Colonic mucosa (tissue), 4 donors: Measurements from ENCODE around the gene VMO1. TPM values are rescaled to one million over a fixed set of nuclear protein-coding genes. Genes with fewer than 3 reads are reported as not detected.

Experiments
- DNase-seq: peaks from one replicate; pipeline ENCODE4 v3.0.0-alpha.2; 2020
- H3K27ac ChIP-seq: fragments of 200-600 bp; one replicate; pipeline ENCODE4 v1.8.0; 2021
- H3K27me3 ChIP-seq: fragments of 200-600 bp; one replicate; pipeline ENCODE4 v1.8.0; 2021
- H3K36me3 ChIP-seq: fragments of 200-600 bp; one replicate; pipeline ENCODE4 v1.8.0; 2021
- H3K4me1 ChIP-seq: fragments of 200-600 bp; one replicate; pipeline ENCODE4 v1.8.0; 2021; ENCODE audit warnings: mild to moderate bottlenecking
- H3K4me3 ChIP-seq: fragments of 200-600 bp; one replicate; pipeline ENCODE4 v1.8.0; 2021
- H3K9ac ChIP-seq, 2 donors: one replicate each; pipeline ENCODE4 v1.7.0; 2013; ENCODE audit warnings: control low read depth in 2 of 2, low read depth in 2 of 2, low read length in 2 of 2
- H3K9me3 ChIP-seq: fragments of 200-600 bp; one replicate; pipeline ENCODE4 v1.8.0; 2021
- intact Hi-C: fragments of 100-400 bp; cut with DNase I; formaldehyde crosslinking; loops from one replicate; pipeline ENCODE4 v1.14.1; 2022
- total RNA-seq, 2 donors: library from RNA; stranded (reverse); fragmentation: NEBNext Ultra II Directional in 1 of 2; extraction: Animal tissue kit (Norgen Biotek cat#: 25700) in 1 of 2; gene quantifications; one replicate each; pipeline ENCODE4 v1.2.1, GENCODE V29; 2021
- TF ChIP-seq, protein P1 (sequence below): fragments of 200-600 bp; IDR thresholded peaks from one replicate; pipeline ENCODE4 v1.8.0; 2022; ENCODE audit warnings: antibody characterized with exemption, mild to moderate bottlenecking
- donor health status: healthy.
- donor health status: DM: no; HTN: no; CAD: no.
- donor health status: DM: no; HTN: no; CAD: no.

Gene VMO1
- total RNA-seq, 2 donors from 2014 or later = 0.91 to 2.0 TPM

DNA sequence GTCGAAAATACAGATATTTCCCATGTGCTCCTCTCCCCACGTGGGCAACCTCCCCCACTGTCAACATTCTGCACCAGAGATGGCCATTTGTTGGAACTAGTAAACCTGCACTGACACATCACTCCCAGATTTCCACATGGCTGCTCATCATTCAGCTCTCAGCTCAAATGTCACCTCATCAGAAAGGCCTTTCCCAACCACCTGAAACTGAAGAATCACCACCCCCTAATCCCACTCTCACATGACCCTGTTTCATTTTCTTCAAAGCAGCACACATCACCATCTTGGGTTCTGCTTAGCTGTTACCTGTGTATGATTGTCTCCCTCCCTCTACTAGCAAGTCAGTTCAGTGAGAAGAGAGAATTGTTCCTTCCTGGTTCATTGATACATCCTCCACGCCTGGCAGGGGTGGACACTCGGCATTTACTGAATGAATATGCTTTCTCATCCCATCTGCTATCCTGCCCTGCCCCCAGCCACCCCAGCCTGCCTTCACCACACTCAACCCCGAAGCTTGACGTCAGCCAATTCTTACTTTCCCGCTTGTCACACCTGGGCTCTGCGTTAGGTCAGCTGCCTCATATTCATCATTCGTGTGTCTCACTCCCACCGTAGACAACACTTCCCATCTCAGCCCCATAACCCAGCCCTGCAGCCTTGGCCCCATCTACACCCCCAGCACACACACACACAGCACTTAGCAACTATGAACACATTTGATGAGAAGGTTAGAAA lies 14.5 kb upstream of the VMO1 start:
- H3K9me3 ChIP-seq = no peaks in the 10 kb centered on the region
- H3K9ac ChIP-seq = no peak overlapping the region
- H3K27ac ChIP-seq = no peak overlapping the region
- no peak overlapping the region for H3K4me3 ChIP-seq
- peaks cover 4% of the 10 kb centered on the region for H3K4me1 ChIP-seq
- TF ChIP-seq, protein P1, sequence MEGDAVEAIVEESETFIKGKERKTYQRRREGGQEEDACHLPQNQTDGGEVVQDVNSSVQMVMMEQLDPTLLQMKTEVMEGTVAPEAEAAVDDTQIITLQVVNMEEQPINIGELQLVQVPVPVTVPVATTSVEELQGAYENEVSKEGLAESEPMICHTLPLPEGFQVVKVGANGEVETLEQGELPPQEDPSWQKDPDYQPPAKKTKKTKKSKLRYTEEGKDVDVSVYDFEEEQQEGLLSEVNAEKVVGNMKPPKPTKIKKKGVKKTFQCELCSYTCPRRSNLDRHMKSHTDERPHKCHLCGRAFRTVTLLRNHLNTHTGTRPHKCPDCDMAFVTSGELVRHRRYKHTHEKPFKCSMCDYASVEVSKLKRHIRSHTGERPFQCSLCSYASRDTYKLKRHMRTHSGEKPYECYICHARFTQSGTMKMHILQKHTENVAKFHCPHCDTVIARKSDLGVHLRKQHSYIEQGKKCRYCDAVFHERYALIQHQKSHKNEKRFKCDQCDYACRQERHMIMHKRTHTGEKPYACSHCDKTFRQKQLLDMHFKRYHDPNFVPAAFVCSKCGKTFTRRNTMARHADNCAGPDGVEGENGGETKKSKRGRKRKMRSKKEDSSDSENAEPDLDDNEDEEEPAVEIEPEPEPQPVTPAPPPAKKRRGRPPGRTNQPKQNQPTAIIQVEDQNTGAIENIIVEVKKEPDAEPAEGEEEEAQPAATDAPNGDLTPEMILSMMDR = no peak
- intact Hi-C loops = no loop called here
- H3K36me3 ChIP-seq = no peaks in the 10 kb centered on the region
- DNase-seq = no peak
- H3K27me3 ChIP-seq = no peaks in the 10 kb centered on the region

DNA sequence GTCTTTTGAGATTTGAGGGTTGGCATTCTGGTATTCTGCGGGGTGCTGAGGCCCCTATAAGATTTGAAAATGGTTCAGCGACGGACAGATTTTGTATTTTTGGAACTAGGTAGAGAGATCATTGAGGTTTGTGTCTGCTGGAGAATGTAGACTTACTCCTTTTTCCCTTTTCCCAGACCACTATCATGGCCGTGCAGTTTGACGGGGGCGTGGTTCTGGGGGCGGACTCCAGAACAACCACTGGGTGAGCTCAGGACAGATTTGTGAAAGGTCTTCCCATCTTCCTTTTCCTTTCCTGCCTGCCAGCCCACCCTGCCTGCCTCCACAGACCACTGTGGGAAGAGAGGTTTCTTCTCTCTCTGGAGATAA lies 10.4 kb upstream of the VMO1 start:
- H3K36me3 ChIP-seq = no peaks in the 10 kb centered on the region
- intact Hi-C loops = no loop called here
- H3K4me3 ChIP-seq = peak overlapping the region; percentile 95
- no peak for DNase-seq
- H3K9ac ChIP-seq = peak overlapping the region; percentile 76 to 85
- no peak overlapping the region for H3K27ac ChIP-seq
- TF ChIP-seq, protein P1 = no peak
- H3K27me3 ChIP-seq = no peaks in the 10 kb centered on the region
- H3K9me3 ChIP-seq = no peaks in the 10 kb centered on the region
- H3K4me1 ChIP-seq = peaks cover 4% of the 10 kb centered on the region

DNA sequence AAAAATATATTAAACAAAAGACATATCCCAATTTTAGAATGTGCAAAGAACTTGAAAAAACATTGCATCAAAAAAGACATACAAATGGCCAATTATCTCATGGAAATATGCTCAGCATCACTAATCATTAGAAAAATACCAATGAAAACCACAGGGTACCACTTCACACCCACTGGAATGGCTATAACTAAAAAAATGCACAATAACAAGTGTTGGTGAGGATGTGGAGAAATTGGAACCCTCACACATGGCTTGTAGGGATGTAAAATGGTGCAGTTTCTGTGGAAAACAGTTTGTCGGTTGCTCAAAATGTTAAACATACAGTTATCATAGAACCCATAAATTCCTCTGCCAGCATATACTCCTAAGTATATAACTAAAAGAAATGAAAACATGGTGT lies 9.0 kb upstream of the VMO1 start:
- Histone ChIP-seq H3K27ac (peak overlapping the region; percentile 49), H3K4me3 (peak overlapping the region; percentile 95)

DNA sequence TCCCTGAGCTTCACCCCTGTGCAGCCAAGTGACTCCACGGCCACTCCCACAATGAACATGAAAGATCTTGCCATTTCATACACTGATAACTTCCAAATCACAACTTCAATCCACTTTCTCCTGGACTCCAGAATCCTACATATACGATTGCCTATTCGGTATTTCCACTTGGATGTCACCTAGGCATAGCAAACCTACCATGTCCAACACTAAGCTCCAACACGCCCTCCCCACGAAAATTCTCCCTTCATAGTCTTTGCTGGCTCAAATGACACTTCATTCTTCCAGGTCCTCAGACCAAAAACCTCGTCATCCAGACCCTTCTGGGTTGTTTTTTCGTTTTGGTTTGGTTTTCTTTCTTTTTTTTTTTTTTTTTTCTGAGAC lies 4.5 kb upstream of the VMO1 start:
- peak overlapping the region; percentile 94 for H3K27ac ChIP-seq
- no peaks in the 10 kb centered on the region for H3K4me1 ChIP-seq
- H3K9me3 ChIP-seq = no peaks in the 10 kb centered on the region
- TF ChIP-seq, protein P1 = no peak
- H3K27me3 ChIP-seq = peaks cover 2% of the 10 kb centered on the region
- H3K9ac ChIP-seq = peak overlapping the region; percentile 77 to 82
- H3K36me3 ChIP-seq = no peaks in the 10 kb centered on the region
- DNase-seq = no peak
- intact Hi-C loops = no loop called here
- H3K4me3 ChIP-seq = peak overlapping the region; percentile 58

More for the DNA sequence above, 9.0 kb upstream of the VMO1 start:
- Histone ChIP-seq H3K4me1 (peaks cover 4% of the 10 kb centered on the region), H3K36me3 (no peaks in the 10 kb centered on the region), H3K9me3 (no peaks in the 10 kb centered on the region), H3K9ac (no peak overlapping the region), H3K27me3 (no peaks in the 10 kb centered on the region)
- TF ChIP-seq, protein P1 = no peak
- no peak for DNase-seq
- intact Hi-C loops = no loop called here

DNA sequence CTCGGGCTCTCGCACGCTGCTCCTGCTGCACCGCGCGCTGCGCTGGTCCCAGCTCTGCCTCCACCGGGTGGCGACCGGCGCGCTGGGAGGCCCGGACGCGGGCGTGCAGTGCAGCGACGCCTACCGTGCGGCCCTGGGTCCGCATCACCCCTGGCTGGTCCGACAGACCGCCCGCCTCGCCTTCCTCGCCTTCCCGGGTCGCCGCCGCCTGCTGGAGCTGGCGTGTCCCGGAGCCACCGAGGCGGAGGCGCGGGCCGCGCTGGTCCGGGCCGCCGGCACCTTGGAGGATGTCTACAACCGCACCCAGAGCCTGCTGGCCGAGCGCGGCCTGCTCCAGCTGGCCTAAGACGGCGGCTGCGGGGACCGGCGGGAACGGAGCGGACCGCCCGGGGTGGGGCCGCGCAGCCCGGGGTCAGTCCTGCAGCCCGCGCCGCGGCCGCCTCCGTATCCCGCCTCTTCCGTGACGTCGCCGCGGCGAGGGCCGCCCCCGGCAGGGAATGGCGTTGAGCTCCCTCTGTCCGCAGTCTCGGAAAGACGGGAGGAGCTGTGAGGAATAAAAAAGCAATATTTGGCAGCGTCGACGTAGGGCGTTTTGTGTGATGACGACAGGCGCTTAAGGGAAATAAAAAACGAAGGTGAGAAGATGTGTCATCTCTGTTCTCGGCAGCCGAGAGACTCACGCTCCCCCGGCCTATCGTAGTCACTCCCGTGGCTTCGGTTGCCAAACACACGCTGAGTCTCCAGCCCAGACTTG lies 4.0 kb upstream of the VMO1 start:
- intact Hi-C loops = loop anchor here (2.0 to 5.0 kb wide), 2 partner anchors 58 to 99 kb away; partner anchors contain the start of gene MED11
- TF ChIP-seq, protein P1 = peak; percentile 74
- DNase-seq = peak; percentile 92

More for the DNA sequence above, 4.0 kb upstream of the VMO1 start:
- H3K27me3 ChIP-seq = peaks cover 5% of the 10 kb centered on the region
- no peaks in the 10 kb centered on the region for H3K4me1 ChIP-seq
- H3K4me3 ChIP-seq = peak overlapping the region; percentile 58
- H3K36me3 ChIP-seq = no peaks in the 10 kb centered on the region
- no peaks in the 10 kb centered on the region for H3K9me3 ChIP-seq
- peak overlapping the region; percentile 77 to 82 for H3K9ac ChIP-seq
- peak overlapping the region; percentile 94 for H3K27ac ChIP-seq
